Skin epidermis (tissue), 12 donors: Measurements from ENCODE around the gene LZTR1.
"Not testable (repeated sequence)": the region's sequence is repeated elsewhere in the genome, so short reads cannot be mapped to it uniquely, and the experiment has no call there.

Experiments
- H3K27ac ChIP-seq, 21 experiments: fragments of 200-600 bp; sonication (generic) in 11 of 21; one replicate each; pipeline ENCODE4 v1.5.0; 2020; ENCODE audit warnings: mild to moderate bottlenecking in 3 of 21, inconsistent platforms in 2 of 21, moderate library complexity in 2 of 21
- H3K4me3 ChIP-seq, 7 experiments: fragments of 200-600 bp; sonication (generic) in 2 of 7; one replicate each; pipeline ENCODE4 v1.5.0; 2020; ENCODE audit warnings: inconsistent platforms in 2 of 7, mild to moderate bottlenecking in 2 of 7, moderate library complexity in 1 of 7

LZTR1 gene

DNA sequence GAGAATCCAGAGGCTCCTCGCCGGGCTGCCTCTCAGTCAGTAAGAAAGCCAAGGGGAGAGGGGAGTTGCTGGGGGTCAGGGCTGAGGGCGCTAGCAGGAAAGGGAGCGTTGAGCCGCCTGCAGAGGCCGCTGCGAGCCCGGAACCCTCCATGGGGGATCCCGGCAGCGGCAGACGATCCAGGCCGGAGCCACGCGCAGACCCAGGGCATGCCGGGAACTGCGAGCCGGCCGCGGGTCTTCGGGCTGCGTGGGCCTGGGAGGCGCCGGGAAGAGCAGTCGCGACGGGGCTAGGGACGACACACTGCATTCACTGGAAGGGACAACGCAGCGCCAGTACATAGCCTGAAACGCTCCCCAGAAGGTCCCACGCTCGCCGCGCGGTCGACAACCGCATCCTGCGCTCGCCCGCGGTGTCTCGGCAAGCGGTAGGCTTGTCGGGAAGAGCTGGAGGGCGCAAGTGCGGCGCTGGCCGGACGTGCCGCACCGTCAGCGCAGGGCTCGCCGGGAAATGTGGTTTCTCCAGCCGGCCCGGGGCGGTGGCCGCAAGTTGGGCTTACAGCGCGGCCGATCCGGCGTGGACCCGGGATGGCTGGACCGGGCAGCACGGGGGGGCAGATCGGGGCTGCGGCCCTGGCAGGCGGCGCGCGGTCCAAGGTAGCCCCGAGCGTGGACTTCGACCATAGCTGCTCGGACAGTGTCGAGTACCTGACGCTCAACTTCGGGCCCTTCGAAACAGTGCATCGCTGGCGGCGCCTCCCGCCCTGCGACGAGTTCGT lies at the start of gene LZTR1:
Gene LZTR1, plus strand, starts transcription at position 511 of the 776 bp plus-strand sequence. Its CDS starts 75 bp downstream, at position 586.
- Histone ChIP-seq H3K27ac (peak within 1 kb of the TSS in 20 of 21 experiments; percentile 72 to 98 (median 91)), H3K4me3 (peak within 1 kb of the TSS; percentile 58 to 88 (median 71))

DNA sequence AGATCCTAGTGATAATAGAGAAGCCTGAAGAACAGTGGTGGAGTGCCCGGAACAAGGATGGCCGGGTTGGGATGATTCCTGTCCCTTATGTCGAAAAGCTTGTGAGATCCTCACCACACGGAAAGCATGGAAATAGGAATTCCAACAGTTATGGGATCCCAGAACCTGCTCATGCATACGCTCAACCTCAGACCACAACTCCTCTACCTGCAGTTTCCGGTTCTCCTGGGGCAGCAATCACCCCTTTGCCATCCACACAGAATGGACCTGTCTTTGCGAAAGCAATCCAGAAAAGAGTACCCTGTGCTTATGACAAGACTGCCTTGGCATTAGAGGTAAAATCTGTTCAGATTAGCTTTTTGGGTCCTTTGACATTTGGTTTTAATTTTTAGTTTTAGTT lies 48.2 kb upstream of the LZTR1 start:
- Histone ChIP-seq H3K4me3 (no peak overlapping the region), H3K27ac (no peak overlapping the region)

DNA sequence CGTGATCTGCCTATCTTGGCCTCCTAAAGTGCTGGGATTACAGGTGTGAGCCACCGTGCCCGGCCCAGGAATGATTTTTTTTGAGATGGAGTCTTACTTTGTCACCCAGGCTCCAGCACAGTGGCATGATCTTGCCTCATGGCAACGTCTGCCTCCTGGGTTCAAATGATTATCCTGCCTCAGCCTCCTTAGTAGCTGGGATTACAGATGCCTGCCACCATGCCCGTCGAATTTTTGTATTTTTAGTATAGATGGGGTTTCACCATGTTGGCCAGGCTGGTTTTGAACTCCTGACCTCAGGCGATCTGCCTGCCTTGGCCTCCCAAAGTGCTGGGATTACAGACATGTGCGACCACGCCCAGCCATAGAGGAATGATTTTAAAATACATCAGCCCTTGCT lies 47.0 kb upstream of the LZTR1 start:
- not testable (repeated sequence) for H3K27ac ChIP-seq, H3K4me3 ChIP-seq

DNA sequence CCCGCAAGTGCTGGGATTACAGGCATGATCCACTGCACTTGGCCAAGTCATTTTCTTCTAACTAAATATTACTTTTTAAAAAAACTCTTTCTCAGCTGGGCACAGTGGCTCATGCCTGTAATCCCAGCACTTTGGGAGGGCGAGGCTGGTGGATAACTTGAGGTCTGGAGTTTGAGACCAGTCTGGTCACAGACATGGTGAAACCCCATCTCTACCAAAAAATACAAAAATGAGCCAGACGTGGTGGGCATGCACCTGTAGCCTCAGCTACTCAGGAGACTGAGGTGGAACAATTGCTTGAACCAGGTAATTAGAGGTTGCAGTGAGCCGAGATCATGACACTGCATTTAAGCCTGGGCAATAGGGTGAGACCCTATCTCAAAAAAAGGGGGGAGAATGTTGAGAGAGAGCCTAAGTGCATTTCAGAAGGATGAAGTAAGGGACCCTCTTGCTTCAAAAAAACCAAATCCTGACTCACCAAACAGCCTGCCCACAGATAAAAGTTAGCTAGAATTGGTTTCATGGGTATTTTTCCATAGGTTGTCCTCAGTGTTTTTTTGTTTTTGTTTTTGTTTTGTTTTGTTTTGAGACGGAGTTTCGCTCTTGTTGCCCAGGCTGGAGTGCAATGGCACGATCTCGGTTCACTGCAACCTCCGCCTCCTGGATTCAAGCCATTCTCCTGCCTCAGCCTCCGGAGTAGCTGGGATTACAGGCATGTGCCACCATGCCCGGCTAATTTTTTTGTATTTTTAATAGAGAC lies 46.1 kb upstream of the LZTR1 start:
- H3K4me3 ChIP-seq = not testable (repeated sequence)
- peak overlapping the region in 1 of 21 experiments; percentile 30 for H3K27ac ChIP-seq

DNA sequence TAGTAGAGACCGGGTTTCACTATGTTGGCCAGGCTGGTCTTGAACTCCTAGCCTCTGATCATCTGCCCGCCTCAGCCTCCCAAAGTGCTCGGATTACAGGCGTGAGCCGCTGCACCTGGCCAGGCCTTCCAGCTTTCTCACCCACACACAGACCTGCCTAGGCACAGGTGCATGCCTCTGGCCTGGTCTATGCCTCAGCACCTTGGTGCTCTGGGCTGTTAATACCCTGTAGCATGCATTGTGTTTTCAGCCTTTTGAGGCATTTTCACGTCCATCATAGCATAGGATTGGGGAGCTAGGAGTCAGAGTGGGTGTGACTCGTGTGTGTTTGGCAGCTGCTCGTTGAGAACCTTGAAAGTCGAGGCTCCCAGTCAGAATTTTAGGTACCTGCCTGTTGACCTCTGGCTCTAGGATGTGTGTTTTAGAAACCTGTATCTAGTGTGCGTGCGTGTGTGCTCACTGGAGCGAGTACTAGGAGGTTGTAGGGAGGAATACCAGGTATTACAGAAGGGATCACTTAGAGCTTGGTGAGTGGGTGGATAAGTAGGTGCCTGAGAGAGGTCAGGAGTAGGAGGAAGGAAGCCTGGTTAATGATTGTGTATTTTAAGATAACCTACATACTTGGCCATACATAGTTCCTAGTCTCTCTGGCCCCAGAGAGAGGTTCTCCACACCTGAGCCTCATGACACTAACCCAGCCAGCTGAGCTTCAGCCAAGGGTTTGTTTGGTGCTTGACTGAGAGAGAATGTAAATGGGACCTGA lies 44.9 kb upstream of the LZTR1 start:
- Histone ChIP-seq H3K4me3 (no peak overlapping the region), H3K27ac (peak overlapping the region in 2 of 21 experiments; percentile 6 to 44)

DNA sequence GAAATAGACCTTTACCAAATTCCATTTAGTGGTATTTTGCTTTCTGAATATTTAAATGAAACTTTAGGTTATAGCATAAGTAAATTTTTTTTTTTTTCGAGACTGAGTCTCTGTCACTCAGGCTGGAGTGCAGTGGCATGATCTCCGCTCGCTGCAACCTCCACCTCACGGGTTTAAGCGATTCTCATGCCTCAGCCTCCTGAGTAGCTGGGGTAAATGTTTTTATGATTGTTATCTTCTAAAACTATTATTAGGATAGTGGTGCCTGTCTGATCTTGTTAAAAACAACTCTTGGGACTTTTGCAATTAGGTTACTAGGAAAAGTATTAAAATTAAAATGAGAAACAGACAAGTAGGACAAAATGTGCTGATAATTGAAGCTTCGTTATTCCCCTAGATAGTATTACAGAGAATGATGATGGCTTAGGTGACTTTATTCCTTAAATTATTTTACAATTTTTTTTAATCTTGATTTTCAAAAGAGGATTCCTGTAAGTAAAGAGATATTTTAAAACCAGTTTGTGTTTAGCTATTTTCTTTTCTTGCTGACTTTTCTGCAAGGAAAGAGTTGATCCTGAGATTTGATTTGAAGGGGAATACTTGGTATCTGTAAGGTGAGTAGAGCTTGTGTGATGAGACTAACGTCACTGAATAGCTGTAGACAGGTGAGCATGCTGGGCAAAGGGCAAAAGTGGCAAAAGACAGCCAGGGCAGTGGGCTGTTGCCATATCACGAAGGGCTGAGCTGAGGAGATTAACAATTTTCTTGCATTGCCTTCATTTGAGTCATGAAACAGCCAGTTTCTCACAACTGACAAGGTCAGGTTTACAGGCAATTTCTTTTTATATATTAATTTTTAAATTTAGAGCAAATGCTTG lies 44.1 kb upstream of the LZTR1 start:
- Histone ChIP-seq H3K4me3 (no peak overlapping the region), H3K27ac (peak overlapping the region in 2 of 21 experiments; percentile 1 to 6)

DNA sequence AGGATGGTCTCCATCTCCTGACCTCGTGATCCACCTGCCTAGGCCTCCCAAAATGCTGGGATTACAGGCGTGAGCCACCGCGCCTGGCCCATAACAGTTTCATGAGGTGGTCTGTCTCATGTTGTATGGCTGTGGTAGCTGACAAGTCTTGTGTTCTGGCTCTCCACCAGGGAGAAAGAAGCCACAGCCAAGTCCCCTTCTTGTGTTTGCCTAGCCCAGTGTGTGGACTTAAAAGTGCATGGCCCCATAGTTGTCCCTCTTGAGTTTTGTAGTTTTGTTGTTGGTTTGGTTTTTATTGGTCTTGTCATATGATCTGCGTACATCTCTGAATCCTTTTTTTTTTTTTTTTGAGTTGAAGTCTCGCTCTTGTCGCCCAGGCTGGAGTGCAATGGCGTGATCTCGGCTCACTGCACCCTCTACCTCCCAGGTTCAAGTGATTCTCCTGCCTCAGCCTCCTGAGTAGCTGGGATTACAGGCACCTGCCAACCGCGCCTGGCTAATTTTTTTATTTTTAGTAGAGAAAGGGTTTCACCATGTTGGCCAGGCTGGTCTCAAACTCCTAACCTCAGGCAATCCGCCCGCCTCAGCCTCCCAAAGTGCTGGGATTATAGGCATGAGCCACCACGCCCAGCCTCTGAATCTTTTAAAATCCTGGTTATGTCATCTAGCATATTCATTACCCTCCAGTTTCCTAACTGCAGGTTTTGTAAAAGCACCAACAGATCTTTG lies 42.5 kb upstream of the LZTR1 start:
- not testable (repeated sequence) for H3K4me3 ChIP-seq
- H3K27ac ChIP-seq = peak overlapping the region in 1 of 21 experiments; percentile 33

DNA sequence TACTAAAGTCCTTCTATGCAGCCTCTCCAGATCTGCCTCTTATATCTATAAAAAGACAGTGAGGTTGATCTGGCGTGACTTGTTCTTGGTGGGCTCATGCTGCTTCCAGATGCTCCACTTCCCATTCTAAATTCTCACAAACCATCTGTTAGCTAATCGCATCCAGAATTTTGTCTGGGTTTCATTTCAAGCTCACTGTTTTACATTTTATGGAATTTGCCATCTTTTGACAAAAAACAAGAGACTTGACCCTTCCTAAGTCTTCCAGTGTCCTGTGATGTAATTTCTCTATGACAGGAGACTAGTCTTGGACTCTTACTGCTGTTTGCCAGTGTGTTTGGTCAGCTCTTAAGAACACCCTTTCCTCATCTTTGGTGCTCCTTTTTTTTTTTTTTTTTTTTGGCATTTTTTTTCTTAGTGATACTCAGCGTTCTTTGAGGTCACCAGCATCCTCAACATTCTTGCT lies 41.9 kb upstream of the LZTR1 start:
- Histone ChIP-seq H3K27ac (peak overlapping the region in 2 of 21 experiments; percentile 13 to 33), H3K4me3 (no peak overlapping the region)

DNA sequence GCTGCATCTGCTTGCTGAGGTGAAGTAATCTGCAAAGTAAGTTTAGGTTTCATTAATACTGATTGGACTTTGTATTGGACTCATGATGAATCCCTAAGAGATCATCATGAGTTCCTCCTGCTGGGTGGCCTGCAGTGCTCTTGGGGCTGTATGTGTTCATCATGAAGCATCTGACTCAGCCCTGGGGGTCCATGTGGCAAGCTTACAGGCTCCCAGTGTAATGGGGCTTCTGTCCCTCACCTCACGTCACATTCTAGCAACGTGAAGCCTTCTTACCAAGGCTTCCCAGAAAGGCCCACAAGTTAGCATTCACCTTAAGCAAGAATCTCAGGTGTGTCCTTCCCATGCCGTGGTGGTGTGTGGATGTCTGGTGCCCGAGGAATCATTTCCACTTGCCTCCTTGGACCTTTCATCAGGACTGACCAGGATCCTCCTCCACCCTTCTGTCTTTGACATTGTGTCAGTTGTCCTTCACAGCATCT lies 41.2 kb upstream of the LZTR1 start:
- Histone ChIP-seq H3K4me3 (no peak overlapping the region), H3K27ac (peak overlapping the region in 1 of 21 experiments; percentile 13)

DNA sequence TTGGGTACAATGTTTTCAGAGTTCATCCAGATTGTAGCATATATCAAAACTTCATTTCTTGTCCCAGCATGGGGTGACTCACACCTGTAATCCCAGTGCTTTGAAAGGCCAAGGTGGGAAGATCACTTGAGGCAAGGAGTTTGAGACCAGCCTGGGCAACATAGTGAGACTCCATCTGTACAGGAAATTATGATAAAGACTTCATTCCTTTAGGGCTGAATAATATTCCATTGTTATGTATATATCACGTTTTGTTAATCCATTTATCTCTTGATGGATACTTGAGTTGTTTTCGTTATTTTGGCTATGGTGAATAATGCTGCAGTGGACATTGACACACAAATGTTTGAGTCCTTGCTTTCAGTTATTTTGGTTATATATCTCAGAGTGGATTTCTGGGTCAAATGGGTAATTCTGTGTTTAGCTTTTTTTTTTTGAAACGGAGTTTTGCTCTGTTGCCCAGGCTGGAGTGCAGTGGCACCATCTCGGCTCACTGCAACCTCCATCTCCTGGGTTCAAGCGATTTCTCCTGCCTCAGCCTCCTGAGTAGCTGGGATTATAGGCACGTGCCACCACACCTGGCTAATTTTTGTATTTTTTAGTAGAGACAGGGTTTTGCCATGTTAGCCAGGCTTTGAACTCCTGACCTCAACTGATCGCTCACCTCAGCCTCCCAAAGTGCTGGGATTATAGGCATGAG lies 39.7 kb upstream of the LZTR1 start:
- not testable (repeated sequence) for H3K27ac ChIP-seq, H3K4me3 ChIP-seq

DNA sequence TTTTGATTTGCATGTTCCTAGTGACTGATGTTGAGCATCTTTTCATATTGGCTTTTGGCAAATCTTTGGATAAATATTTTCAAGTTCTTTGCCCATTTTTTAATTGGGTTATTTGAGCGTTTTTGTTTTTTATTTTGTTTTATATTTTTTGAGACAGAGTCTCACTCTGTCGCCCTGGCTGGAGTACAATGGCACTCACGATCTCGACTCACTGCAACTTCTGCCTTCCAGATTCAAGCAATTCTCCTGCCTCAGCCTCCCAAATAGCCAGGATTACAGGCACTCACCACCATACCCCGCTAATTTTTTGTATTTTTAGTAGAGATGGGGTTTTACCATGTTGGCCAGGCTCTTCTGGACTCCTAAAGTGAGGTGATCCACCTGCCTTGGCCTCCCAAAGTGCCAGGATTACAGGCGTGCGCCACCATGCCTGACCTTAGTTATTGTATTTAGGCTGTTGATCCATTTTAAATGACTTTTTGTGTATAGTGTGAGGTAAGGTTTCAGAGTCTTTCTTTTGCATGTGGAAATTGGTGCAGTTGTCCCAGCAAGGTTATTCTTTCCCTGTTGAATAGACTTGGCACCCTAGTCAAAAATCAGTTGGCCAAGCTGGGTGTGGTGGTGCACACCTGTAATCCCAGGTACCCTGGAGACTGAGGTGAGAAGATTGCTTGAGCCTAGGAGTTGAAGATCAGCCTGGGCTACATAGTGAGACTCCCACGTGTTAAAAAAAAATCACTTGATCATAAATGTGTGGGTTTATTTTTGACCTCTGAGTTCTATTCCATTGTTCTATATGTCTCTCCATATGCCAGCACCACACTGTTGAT lies 38.8 kb upstream of the LZTR1 start:
- H3K4me3 ChIP-seq = no peak overlapping the region
- H3K27ac ChIP-seq = no peak overlapping the region

DNA sequence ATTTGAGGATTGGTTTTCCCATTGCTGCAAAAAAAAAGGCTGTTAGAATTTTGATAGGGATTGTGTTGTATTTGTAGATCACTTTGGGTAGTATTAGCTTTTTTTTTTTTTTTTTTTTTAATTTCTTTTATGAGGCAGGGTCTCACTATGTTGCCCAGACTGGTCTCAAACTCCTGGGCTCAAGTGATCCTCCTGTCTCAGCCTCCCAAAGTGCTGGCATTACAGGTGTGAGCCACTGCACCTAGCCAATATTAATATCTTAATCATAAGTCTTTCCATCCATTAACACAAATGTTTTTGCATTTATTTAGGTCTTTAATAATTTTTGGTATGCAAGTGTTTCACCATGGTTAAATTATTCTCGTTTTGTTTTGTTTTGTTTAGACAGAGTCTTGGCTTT lies 38.1 kb upstream of the LZTR1 start:
- H3K4me3 ChIP-seq = no peak overlapping the region
- no peak overlapping the region for H3K27ac ChIP-seq

DNA sequence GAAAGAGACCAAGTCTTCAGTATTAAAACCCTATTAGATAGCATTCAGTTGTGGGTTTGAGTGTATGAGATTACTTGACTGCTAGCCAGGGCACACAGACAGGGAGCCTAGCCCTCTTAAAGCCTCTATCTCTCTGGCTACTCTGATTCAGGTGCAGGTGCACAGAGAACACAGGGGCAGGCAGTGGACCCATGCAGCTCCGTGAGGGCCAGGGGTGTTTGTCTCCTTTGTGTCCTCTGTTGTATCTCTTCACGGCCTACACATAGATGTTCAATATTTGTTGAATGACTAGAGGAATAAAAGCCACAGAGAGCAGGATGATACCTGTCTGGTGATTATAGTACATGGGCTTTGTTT lies 36.5 kb upstream of the LZTR1 start:
- Histone ChIP-seq H3K4me3 (no peak overlapping the region), H3K27ac (no peak overlapping the region)

DNA sequence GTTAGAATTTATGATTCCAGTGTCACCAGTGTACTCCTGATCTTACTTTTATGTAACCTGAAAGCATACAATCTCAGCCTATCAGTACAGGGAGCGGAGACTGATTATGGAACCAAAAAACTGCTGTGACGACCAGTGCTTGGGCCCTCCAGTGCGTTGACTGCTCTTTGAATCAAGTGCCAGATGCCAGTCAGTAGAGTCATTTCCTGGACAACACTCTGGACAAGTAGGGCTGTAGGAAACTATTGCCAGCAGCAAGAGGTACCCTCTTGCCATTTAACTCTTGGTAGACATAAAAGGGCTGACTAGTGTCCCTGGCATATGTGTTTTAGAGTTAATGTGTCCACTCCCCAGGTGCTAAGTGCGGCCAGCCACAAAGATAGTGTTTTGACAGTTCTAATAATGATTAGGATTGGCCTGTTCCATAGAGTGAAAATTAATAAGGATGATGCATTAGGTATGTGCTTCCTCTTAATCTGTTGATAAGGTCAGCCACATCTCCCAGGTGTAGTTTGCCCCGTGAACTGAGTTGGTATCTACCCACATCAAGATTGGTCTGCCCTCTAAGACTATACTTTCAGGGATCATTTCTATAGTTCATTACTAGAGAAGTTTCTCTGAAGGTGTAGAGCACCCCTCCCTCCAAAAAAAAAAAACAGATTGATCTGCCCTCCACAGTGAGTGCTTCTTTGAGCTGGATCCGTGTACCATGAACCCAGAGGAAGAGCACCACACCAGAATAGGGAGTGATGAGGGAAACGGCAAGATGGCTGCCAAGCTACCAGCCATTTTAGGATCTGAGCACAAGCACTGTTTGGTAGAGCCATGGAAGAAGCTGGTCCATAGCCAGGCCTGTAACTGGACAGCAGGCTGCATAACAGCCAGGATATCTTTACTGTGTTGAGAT lies 35.8 kb upstream of the LZTR1 start:
- no peak overlapping the region for H3K4me3 ChIP-seq
- no peak overlapping the region for H3K27ac ChIP-seq

DNA sequence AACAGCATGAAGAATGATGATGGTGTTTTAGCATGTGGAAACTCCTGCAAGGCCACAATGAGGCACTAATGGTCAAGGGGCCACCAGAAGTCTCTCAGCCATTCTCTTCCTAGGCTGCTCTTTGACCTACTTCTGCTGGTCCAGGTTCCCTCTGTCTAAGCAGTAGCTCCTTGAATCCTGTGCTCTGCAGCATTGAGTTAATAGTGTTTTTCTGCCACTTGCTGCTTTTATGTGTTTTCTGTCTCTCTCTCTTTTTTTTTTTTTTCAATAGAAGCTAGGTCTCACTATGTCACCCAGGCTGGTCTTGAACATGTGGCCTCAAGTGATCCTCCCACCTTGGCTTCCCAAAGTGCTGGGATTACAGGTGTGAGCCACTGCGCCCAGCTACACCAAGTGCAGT lies 35.1 kb upstream of the LZTR1 start:
- no peak overlapping the region for H3K4me3 ChIP-seq
- no peak overlapping the region for H3K27ac ChIP-seq

DNA sequence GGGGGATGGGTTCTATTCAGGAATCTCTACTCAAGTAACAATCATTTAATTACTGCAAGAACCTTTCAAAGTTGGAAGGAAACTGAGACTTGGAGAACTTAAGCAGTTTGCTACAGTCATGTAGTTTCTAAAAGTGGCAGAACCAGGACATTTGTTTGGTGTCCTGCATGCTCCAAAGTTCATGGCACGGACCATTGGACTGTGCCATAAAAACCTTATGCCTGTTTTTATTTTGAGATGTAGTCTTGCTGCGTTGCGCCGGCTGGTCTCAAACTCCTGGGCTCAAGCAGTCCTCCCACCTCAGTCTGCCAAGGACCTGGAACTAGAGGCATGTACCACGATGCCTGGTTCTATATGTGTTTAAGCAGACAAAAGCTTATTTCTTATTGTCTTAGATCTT lies 33.6 kb upstream of the LZTR1 start:
- no peak overlapping the region for H3K27ac ChIP-seq
- H3K4me3 ChIP-seq = no peak overlapping the region
